GM12878 (cell line): ENCODE data around the gene NUP210L. TPM values are rescaled to one million over a fixed set of nuclear protein-coding genes. Genes with fewer than 3 reads are reported as not detected.

ENCODE experiments used
- BACH1 ChIP-seq: fragments of 450-650 bp; IDR thresholded peaks from 2 replicates; pipeline ENCODE4 v1.6.1; 2017; ENCODE audit warnings: mild to moderate bottlenecking, borderline replicate concordance
- CEBPB ChIP-seq, 2 experiments: fragments of 150-350 bp in 1 of 2; IDR thresholded peaks; 2 replicates each; pipeline ENCODE4 v1.6.1; 2012 to 2014; ENCODE audit warnings: low read depth in 2 of 2, low read length in 2 of 2, borderline replicate concordance in 1 of 2, inconsistent platforms in 1 of 2
- CUX1 ChIP-seq: IDR thresholded peaks from 2 replicates; pipeline ENCODE4 v1.6.1; 2012; ENCODE audit warnings: improper control_type of control experiment, low read depth, low read length; ENCODE audit not compliant: insufficient replicate concordance
- ETV6 ChIP-seq, 2 experiments: fragments of 450-650 bp in 1 of 2; IDR thresholded peaks in 1 of 2; conservative IDR thresholded peaks in 1 of 2; 2 replicates each; pipeline ENCODE4 v1.6.1; 2014; ENCODE audit warnings: antibody characterized with exemption in 1 of 2, borderline replicate concordance in 1 of 2, low read depth in 1 of 2, mild to moderate bottlenecking in 1 of 2, moderate library complexity in 1 of 2
- EZH2 ChIP-seq: IDR thresholded peaks from 2 replicates; pipeline ENCODE4 v1.6.1; 2012; ENCODE audit warnings: low read depth, mild to moderate bottlenecking, control low read depth, inconsistent platforms, low read length, borderline replicate concordance; ENCODE audit not compliant: control insufficient read depth
- FOXK2 ChIP-seq: fragments of 450-650 bp; IDR thresholded peaks from 2 replicates; pipeline ENCODE4 v1.6.1; 2017; ENCODE audit warnings: mild to moderate bottlenecking, moderate library complexity
- MTA3 ChIP-seq: IDR thresholded peaks from 2 replicates; pipeline ENCODE4 v1.6.1; 2012; ENCODE audit warnings: low read length, inconsistent platforms, borderline replicate concordance
- NFYB ChIP-seq: IDR thresholded peaks from 2 replicates; pipeline ENCODE4 v1.6.1; 2011; ENCODE audit warnings: low read depth, mild to moderate bottlenecking, low read length, improper control_type of control experiment, moderate library complexity; ENCODE audit not compliant: insufficient read depth
- RFX5 ChIP-seq: IDR thresholded peaks from 2 replicates; pipeline ENCODE4 v1.6.1; 2011; ENCODE audit warnings: low read depth, low read length, improper control_type of control experiment
- SIX5 ChIP-seq: IDR thresholded peaks from 2 replicates; pipeline ENCODE4 v1.6.1; 2011; ENCODE audit warnings: mild to moderate bottlenecking, low read depth, low read length, moderate library complexity; ENCODE audit not compliant: severe bottlenecking
- SMAD1 ChIP-seq: fragments of 450-650 bp; IDR thresholded peaks from 2 replicates; pipeline ENCODE4 v1.6.1; 2018; ENCODE audit warnings: mild to moderate bottlenecking, low read depth; ENCODE audit not compliant: partially characterized antibody
- SMARCA5 ChIP-seq: fragments of 450-650 bp; IDR thresholded peaks from 2 replicates; pipeline ENCODE4 v1.6.1; 2017; ENCODE audit warnings: mild to moderate bottlenecking
- SRF ChIP-seq, 2 experiments: IDR thresholded peaks; 2 replicates each; pipeline ENCODE4 v1.6.1; 2011; ENCODE audit warnings: low read depth in 2 of 2, low read length in 2 of 2, mild to moderate bottlenecking in 1 of 2, moderate library complexity in 1 of 2
- TAF1 ChIP-seq: IDR thresholded peaks from 2 replicates; pipeline ENCODE4 v1.6.1; 2011; ENCODE audit warnings: mild to moderate bottlenecking, low read depth, low read length, borderline replicate concordance
- TARDBP ChIP-seq: IDR thresholded peaks from 2 replicates; pipeline ENCODE4 v1.6.1; 2016; ENCODE audit warnings: borderline replicate concordance
- USF1 ChIP-seq: IDR thresholded peaks from 2 replicates; pipeline ENCODE4 v1.6.1; 2011; ENCODE audit warnings: borderline replicate concordance, low read depth, mild to moderate bottlenecking, moderate library complexity, mixed read lengths, low read length; ENCODE audit not compliant: insufficient read depth; ENCODE audit errors: extremely low read length
- polyA plus RNA-seq, 11 experiments: library from polyadenylated mRNA; depleted of rRNA in 4 of 11; unstranded in 6 of 11; stranded (reverse) in 5 of 11; fragments of >200 nt; fragmentation: Nextera tagmentation in 4 of 11; fragmentation: Illumina TruSeq in 1 of 11; extraction: Ambion mirVana in 4 of 11; extraction: Trizol in 1 of 11; gene quantifications; 1 replicate in 1 of 11; 2 replicates in 10 of 11; pipeline versions ENCODE4 v1.2.1 to v1.2.3, GENCODE V29; 2011 to 2016; ENCODE audit warnings: inconsistent platforms in 2 of 11, missing spikeins in 2 of 11, low read depth in 1 of 11
- total RNA-seq, 4 experiments: library from RNA; depleted of rRNA in 3 of 4; stranded (reverse); fragments of >200 nt in 3 of 4; fragmentation: Illumina TruSeq in 1 of 4; extraction: Trizol in 1 of 4; gene quantifications; 2 replicates each; pipeline versions ENCODE4 v1.2.1 to v1.2.3, GENCODE V29; 2013 to 2021
- TF ChIP-seq, protein P1 (sequence below): IDR thresholded peaks from 2 replicates; pipeline ENCODE4 v1.6.1; 2012; ENCODE audit warnings: low read depth, low read length, improper control_type of control experiment
- TF ChIP-seq, protein P2 (sequence below): fragments of 450-650 bp; IDR thresholded peaks from 2 replicates; pipeline ENCODE4 v1.6.1; 2018; ENCODE audit warnings: borderline replicate concordance, mild to moderate bottlenecking; ENCODE audit not compliant: partially characterized antibody

NUP210L gene
- total and polyA plus RNA-seq, 10 of the 15 experiments (the other 5 are each of a cell fraction or from before 2014, with no cell fraction given), result 0.04 to 0.08 (median 0.07) TPM; not detected in 7

DNA sequence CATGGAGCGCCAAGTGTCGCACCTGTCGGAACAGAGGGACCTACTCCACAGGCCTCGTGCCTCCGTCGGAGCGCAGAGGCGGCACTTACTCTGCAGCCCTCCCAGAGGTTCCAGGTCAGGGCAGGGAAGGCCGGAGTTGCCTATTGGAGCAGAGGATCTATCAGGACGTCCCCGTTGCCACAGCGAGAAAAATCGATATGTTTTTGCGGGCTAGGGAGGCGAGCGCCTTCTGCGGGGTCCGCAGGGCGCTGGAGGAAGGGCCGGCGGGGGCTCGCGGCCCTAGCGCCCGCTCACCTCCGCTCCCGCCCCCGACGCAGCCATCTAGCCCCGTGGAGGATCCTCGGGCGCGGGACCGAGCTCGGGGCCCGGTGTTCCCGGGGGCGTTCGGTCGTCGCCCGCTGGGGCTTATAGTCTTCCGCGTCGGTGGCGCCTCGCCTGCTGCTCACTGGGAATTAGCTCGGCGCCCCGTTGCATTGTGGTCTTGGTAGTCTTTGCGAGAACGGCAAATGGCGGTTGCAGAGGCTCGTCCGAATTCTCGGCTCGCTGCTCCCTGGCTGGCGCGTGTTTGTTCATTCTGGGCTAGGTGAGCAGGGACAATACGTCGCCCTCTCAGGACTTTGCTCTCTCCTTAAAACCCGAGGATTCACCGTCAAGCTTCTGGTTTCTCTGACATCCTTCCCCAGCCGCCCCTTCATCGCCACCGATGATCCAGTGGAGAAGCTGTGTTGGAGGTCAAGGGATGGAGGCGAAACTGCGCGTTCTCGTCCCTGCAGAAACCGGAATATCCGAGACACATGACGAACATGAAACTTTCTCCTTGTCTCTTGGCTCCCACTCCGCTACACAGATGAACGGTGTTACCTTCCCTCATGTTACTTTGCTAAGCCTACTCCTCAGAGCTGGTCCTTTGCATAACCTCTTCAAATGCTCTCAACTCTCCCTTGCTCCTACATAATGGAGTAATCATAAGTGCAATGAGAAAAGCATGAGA, 177.3 kb downstream of the NUP210L start, which contains the start of gene JTB (continued):
- no peak for TF ChIP-seq CUX1
- TF ChIP-seq USF1, result no peak
- TF ChIP-seq CEBPB (IDR thresholded peaks at IDR 0.05; ENCODE audit: borderline replicate concordance in 1 of 2, low read depth in 2 of 2, low read length in 2 of 2), result no peak
- TF ChIP-seq BACH1, result peak; percentile 1; the same call in 1 of the 2 replicates
- TF ChIP-seq, protein P1, sequence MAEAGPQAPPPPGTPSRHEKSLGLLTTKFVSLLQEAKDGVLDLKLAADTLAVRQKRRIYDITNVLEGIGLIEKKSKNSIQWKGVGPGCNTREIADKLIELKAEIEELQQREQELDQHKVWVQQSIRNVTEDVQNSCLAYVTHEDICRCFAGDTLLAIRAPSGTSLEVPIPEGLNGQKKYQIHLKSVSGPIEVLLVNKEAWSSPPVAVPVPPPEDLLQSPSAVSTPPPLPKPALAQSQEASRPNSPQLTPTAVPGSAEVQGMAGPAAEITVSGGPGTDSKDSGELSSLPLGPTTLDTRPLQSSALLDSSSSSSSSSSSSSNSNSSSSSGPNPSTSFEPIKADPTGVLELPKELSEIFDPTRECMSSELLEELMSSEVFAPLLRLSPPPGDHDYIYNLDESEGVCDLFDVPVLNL, result no peak
- no peak for TF ChIP-seq NFYB
- TF ChIP-seq MTA3, result no peak
- TF ChIP-seq TARDBP, result no peak
- no peak for TF ChIP-seq SRF (IDR thresholded peaks at IDR 0.05; ENCODE audit: low read depth in 2 of 2, low read length in 2 of 2)
- TF ChIP-seq SMAD1, result no peak
- no peak for TF ChIP-seq EZH2
- peak; percentile 83 for TF ChIP-seq SIX5
- no peak for TF ChIP-seq ETV6 (conservative IDR thresholded peaks at IDR 0.05 in 1 of 2, IDR thresholded peaks at IDR 0.05 in 1 of 2; ENCODE audit: borderline replicate concordance in 1 of 2, low read depth in 1 of 2)
- TF ChIP-seq, protein P2, sequence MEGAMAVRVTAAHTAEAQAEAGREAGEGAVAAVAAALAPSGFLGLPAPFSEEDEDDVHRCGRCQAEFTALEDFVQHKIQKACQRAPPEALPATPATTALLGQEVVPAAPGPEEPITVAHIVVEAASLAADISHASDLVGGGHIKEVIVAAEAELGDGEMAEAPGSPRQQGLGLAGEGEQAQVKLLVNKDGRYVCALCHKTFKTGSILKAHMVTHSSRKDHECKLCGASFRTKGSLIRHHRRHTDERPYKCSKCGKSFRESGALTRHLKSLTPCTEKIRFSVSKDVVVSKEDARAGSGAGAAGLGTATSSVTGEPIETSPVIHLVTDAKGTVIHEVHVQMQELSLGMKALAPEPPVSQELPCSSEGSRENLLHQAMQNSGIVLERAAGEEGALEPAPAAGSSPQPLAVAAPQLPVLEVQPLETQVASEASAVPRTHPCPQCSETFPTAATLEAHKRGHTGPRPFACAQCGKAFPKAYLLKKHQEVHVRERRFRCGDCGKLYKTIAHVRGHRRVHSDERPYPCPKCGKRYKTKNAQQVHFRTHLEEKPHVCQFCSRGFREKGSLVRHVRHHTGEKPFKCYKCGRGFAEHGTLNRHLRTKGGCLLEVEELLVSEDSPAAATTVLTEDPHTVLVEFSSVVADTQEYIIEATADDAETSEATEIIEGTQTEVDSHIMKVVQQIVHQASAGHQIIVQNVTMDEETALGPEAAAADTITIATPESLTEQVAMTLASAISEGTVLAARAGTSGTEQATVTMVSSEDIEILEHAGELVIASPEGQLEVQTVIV, result no peak
- peak; percentile 85; the same call in 1 of the 2 replicates for TF ChIP-seq TAF1
- no peak for TF ChIP-seq RFX5
- no peak for TF ChIP-seq FOXK2
- TF ChIP-seq SMARCA5, result 0 out of 2 replicates have a peak, but pooled peaks have one; percentile 68
